Progenitor cell of endocrine pancreas (in vitro differentiated cells): ENCODE results near the gene TMEM63A. TPM values are rescaled to one million over a fixed set of nuclear protein-coding genes. Genes with fewer than 3 reads are reported as not detected.

Experiments
- DNase-seq: peaks from one replicate; pipeline ENCODE4 v3.0.0; 2021; ENCODE audit warnings: low spot score; ENCODE audit not compliant: unreplicated experiment
- H3K27ac Mint-ChIP-seq: 2 replicates; pipeline ENCODE4 v1.8.0; 2021; ENCODE audit warnings: mild to moderate bottlenecking, moderate library complexity, mixed read lengths
- H3K27me3 Mint-ChIP-seq: 2 replicates; pipeline ENCODE4 v1.8.0; 2021; ENCODE audit warnings: mixed read lengths
- H3K36me3 Mint-ChIP-seq: 2 replicates; pipeline ENCODE4 v1.8.0; 2022; ENCODE audit warnings: mixed read lengths; ENCODE audit not compliant: insufficient read depth
- H3K4me1 Mint-ChIP-seq: 2 replicates; pipeline ENCODE4 v1.8.0; 2021; ENCODE audit warnings: low read depth, mixed read lengths
- H3K4me3 Mint-ChIP-seq: 2 replicates; pipeline ENCODE4 v1.8.0; 2021; ENCODE audit warnings: low read depth, mild to moderate bottlenecking, moderate library complexity, mixed read lengths
- H3K9me3 Mint-ChIP-seq: 2 replicates; pipeline ENCODE4 v1.8.0; 2021; ENCODE audit warnings: low read depth, mixed read lengths
- total RNA-seq: library from RNA; stranded (reverse); gene quantifications from 2 replicates; pipeline ENCODE4 v1.2.1, GENCODE V29; 2021
- TF ChIP-seq, protein P1 (sequence below): fragments of 200-600 bp; sonication (generic); IDR thresholded peaks from one replicate; pipeline ENCODE4 v1.5.0; 2021; ENCODE audit warnings: antibody characterized with exemption, mild to moderate bottlenecking; ENCODE audit not compliant: unreplicated experiment

The TMEM63A gene
- total RNA-seq, 1 donor from 2014 or later = 246 TPM

DNA sequence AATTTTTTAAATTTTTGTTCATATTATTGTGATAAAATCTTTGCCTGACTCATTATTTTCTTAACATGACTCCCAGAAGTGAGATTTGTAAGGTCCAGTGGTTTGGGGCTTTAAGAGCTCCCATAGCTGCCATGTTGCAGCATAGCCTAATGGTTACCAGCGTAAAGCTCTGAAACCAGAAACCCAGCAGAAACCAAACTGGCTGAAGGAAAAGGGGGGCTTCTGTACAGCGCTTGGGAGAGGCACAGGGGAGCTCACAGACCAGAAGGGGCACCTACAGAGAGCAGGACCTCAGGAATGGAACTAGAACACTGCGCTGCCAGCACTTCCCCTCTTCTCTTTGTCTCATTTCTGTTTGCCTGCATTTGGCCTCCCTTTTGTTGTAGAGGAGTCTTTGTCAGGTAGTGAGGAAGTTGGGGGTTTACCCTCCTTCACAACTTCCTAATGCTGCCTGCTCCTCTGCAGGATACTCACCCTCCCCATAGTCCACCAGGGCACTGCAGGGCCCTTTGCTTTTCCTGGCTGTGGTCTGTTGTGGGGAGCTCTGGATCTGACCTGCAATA lies 44.5 kb upstream of the TMEM63A start:
- no peaks in the 10 kb centered on the region for H3K36me3 Mint-ChIP-seq
- TF ChIP-seq, protein P1, sequence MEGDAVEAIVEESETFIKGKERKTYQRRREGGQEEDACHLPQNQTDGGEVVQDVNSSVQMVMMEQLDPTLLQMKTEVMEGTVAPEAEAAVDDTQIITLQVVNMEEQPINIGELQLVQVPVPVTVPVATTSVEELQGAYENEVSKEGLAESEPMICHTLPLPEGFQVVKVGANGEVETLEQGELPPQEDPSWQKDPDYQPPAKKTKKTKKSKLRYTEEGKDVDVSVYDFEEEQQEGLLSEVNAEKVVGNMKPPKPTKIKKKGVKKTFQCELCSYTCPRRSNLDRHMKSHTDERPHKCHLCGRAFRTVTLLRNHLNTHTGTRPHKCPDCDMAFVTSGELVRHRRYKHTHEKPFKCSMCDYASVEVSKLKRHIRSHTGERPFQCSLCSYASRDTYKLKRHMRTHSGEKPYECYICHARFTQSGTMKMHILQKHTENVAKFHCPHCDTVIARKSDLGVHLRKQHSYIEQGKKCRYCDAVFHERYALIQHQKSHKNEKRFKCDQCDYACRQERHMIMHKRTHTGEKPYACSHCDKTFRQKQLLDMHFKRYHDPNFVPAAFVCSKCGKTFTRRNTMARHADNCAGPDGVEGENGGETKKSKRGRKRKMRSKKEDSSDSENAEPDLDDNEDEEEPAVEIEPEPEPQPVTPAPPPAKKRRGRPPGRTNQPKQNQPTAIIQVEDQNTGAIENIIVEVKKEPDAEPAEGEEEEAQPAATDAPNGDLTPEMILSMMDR = no peak
- peaks cover 6% of the 10 kb centered on the region for H3K4me1 Mint-ChIP-seq
- no peaks in the 10 kb centered on the region for H3K9me3 Mint-ChIP-seq
- H3K4me3 Mint-ChIP-seq = no peak overlapping the region
- no peaks in the 10 kb centered on the region for H3K27me3 Mint-ChIP-seq
- H3K27ac Mint-ChIP-seq = peak overlapping the region; percentile 47
- no peak for DNase-seq

DNA sequence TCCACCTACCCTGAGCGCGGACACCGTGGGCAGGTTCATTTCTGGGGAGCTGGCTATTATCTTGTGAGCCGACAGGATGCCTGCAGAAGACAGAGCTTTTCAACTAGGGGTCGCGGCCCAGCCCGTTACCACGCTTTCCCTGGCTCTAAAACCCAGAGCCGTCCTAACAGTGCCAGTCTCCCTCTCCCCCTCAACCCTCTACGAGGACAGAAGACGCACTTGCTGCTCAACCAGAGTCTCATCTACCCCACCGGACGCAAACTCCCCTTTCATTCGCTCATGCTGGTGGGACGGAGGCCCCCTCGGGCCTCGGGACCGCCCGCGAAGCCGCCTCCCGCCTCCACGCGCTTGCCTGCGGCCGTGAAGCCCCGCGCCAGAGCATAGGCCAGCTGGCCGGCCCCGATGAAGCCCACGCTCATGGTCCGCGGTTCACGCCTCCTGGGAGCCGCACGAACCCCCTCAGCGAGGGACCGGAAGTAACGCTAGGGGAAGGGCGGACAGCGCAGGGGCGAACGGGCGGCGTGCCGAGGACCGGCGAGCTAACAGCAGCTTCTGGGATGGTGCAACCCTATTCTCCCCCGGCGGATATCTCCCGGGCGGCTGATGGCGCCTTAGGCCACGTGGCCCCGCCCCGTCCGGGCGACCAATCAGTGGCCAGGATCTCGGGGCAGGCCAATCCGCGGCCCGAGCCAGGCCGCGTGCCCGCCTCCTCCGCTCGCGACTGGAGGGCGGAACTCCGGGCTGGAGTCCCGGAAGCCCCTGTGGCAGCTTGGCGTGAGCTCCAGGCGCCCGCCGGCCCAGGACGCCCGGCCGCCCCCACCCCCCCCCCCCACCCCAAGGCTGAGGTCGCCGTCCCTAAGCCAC lies 41.7 kb upstream of the TMEM63A start, which contains the start of gene PYCR2:
Gene PYCR2 (minus strand): TSS at position 559 of the 864 bp plus-strand sequence. CDS start 140 bp downstream, at position 419.
- peaks cover 7% of the 10 kb centered on the region for H3K36me3 Mint-ChIP-seq
- H3K9me3 Mint-ChIP-seq = no peaks in the 10 kb centered on the region
- peaks cover 6% of the 10 kb centered on the region for H3K4me1 Mint-ChIP-seq
- H3K27ac Mint-ChIP-seq = peak within 1 kb of the TSS; percentile 96
- H3K4me3 Mint-ChIP-seq = peak within 1 kb of the TSS; percentile 93
- H3K27me3 Mint-ChIP-seq = no peaks in the 10 kb centered on the region
- DNase-seq = peak; percentile 91
- TF ChIP-seq, protein P1 = no peak

DNA sequence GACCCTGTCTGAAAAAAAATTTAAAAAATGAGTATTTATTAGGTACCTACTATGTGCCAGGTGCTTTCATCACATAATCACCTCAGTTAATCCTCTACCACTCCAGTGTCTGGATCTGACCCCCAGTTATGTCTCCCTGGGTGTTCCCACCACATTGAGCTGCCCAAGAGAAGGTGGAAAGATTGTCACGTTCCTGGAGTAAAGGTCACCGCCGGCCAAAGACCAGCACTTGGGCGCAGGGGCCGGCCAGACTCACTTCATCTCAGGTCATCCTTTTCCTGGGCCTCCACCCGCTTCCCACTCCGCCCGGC lies 41.2 kb upstream of the TMEM63A start:
- H3K36me3 Mint-ChIP-seq = peaks cover 9% of the 10 kb centered on the region
- no peaks in the 10 kb centered on the region for H3K9me3 Mint-ChIP-seq
- no peaks in the 10 kb centered on the region for H3K27me3 Mint-ChIP-seq
- H3K4me1 Mint-ChIP-seq = peaks cover 6% of the 10 kb centered on the region
- peak overlapping the region; percentile 96 for H3K27ac Mint-ChIP-seq
- H3K4me3 Mint-ChIP-seq = peak overlapping the region; percentile 93
- DNase-seq = no peak
- TF ChIP-seq, protein P1 = no peak

DNA sequence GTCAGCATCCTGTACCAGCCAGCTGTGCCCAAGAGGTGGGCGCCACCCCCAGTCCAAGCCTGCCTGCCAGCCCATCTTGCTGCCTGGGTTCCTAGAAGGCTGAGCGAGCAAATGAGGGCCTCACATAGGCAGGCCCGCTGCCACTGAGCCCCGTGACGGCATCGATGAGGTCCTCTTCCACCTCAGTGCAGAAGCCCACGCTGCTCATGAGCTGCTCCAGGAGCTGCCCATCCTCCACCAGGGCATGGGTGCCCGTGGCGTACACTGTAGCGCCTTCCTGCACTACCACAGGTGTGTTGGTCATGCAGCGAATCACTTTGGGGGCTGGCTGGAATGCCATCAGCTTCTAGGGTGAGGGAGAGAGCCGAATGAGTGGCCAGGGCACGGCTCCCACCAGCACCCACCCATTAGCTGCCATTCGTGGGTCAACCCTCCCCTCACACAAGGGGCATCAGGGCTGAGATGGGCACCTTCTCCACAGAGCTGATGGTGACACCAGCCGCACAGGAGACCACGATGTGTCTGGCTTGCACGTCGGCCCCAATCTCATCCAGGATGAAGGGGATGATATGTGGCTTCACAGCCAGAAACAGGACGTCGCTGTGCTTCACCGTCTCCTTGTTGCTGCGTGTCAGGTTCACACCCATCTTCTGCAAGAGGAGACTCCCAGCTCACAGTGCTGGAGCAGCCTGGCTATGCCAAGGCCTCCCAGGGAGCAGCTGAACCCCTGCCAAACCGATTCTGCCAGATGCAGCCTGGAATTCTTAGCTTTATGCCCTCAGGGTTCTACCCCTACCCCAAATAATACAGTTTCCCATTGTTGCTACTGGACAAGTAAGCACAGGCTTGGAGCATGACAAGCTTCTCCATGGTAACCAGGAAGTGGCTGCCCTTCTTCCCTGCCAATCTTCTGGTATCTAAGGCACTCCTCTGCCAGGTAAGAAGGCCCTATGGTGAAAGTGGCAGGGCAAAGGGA lies 39.8 kb upstream of the TMEM63A start:
- Mint-ChIP-seq H3K27me3 (no peaks in the 10 kb centered on the region), H3K27ac (no peak overlapping the region), H3K4me1 (peaks cover 6% of the 10 kb centered on the region), H3K36me3 (peaks cover 14% of the 10 kb centered on the region), H3K4me3 (peak overlapping the region; percentile 93), H3K9me3 (no peaks in the 10 kb centered on the region)
- TF ChIP-seq, protein P1 = no peak
- DNase-seq = no peak

DNA sequence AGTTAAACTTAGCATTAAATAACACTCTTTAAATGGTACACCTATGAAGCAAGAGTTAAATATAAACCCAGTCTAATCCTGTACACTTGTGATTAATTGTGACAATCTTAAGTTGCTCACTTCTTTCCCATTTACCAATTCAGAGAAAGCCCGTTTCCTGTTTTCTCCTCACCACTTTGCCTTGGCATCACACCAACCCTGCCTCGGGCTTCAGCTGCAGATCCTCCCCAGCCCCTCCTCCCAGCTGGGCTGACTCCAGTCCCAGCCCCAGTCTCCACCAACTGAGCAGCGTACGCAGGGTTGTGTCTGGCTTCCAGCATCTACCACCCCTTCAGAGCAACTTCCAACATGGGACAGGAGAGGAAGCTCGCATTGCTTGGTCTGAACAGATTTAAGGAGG lies 37.7 kb upstream of the TMEM63A start:
- no peak for DNase-seq
- TF ChIP-seq, protein P1 = no peak
- Mint-ChIP-seq H3K4me1 (peaks cover 6% of the 10 kb centered on the region), H3K27ac (no peak overlapping the region), H3K4me3 (no peak overlapping the region), H3K36me3 (peaks cover 14% of the 10 kb centered on the region), H3K27me3 (no peaks in the 10 kb centered on the region), H3K9me3 (no peaks in the 10 kb centered on the region)
